Endothelial cell of umbilical vein (primary cell): Measurements from ENCODE around the gene ESCO1. TPM values are rescaled to one million over a fixed set of nuclear protein-coding genes. Genes with fewer than 3 reads are reported as not detected.

Source experiments
- BruUV-seq: library from RNA; stranded (reverse); fragments of 400-500 nt; replicated peaks from 2 replicates; lab custom pipeline; 2021; lab: Mats Ljungman, UMichigan
- CTCF ChIA-PET: fragments of 300-600, 350-600 bp; sonication (Branson Sonifier 250); formaldehyde crosslinking; loops from one replicate; lab custom pipeline; 2021; ENCODE audit warnings: antibody characterized with exemption, inconsistent platforms; lab: Charles Lee
- POLR2A ChIA-PET: fragments of 300-600, 350-600 bp; sonication (Branson Sonifier 250); formaldehyde crosslinking; loops from one replicate; lab custom pipeline; 2021; ENCODE audit warnings: antibody characterized with exemption, inconsistent platforms; lab: Charles Lee
- DNase-seq: peaks from one replicate; pipeline ENCODE4 v3.0.0-alpha.2; 2011; ENCODE audit warnings: low read depth, low spot score
- FAIRE-seq: peaks from 2 replicates; lab custom pipeline; 2011; peaks lifted over from hg19 to GRCh38; lab: Jason Lieb, UNC
- H2AFZ ChIP-seq: 2 replicates; pipeline ENCODE4 v1.6.0; 2012; ENCODE audit warnings: low read depth, low read length, control low read depth, inconsistent platforms
- H3K27ac ChIP-seq: 2 replicates; pipeline ENCODE4 v1.5.1; 2011; ENCODE audit warnings: low read depth, mild to moderate bottlenecking, control low read depth, low read length, moderate library complexity; ENCODE audit not compliant: insufficient read depth
- H3K27me3 ChIP-seq, 2 experiments: 2 replicates each; pipeline versions ENCODE4 v1.6.0 to v1.6.1; 2011; ENCODE audit warnings: low read length in 2 of 2, mixed read lengths in 1 of 2; ENCODE audit not compliant: control insufficient read depth in 2 of 2, insufficient read depth in 2 of 2
- H3K36me3 ChIP-seq, 2 experiments: 2 replicates in 1 of 2; 3 replicates in 1 of 2; pipeline ENCODE4 v1.5.1; 2011; ENCODE audit warnings: low read length in 2 of 2, mild to moderate bottlenecking in 1 of 2, moderate library complexity in 1 of 2; ENCODE audit not compliant: control insufficient read depth in 2 of 2, insufficient read depth in 2 of 2; ENCODE audit errors: extremely low read depth in 1 of 2
- H3K4me1 ChIP-seq: 3 replicates; pipeline ENCODE4 v1.5.1; 2011; ENCODE audit warnings: mild to moderate bottlenecking, low read length; ENCODE audit not compliant: control insufficient read depth, insufficient read depth; ENCODE audit errors: extremely low read depth
- H3K4me2 ChIP-seq: 2 replicates; pipeline ENCODE4 v1.6.1; 2011; ENCODE audit warnings: low read length, control low read depth, mixed read lengths; ENCODE audit not compliant: insufficient read depth
- H3K4me3 ChIP-seq, 3 experiments: fragments of 200-600 bp in 1 of 3; sonication (generic), shearing (Covaris generic) in 1 of 3; replicated peaks in 1 of 3; 2 replicates each; pipeline ENCODE4 v1.5.1; 2011 to 2016; ENCODE audit warnings: control low read depth in 3 of 3, low read length in 3 of 3, mild to moderate bottlenecking in 2 of 3, inconsistent platforms in 1 of 3, low read depth in 1 of 3, moderate library complexity in 1 of 3; ENCODE audit not compliant: insufficient read depth in 1 of 3
- H3K79me2 ChIP-seq: 2 replicates; pipeline ENCODE4 v1.6.0; 2012; ENCODE audit warnings: low read length, inconsistent platforms; ENCODE audit not compliant: control insufficient read depth, insufficient read depth
- H3K9ac ChIP-seq: replicated peaks from 2 replicates; pipeline ENCODE3; 2011; ENCODE audit warnings: low read length, control low read depth; ENCODE audit not compliant: insufficient read depth; ENCODE audit errors: extremely low read depth
- H3K9me1 ChIP-seq: replicated peaks from 3 replicates; pipeline ENCODE4 v1.6.0; 2011; ENCODE audit warnings: mild to moderate bottlenecking, low read length; ENCODE audit not compliant: control insufficient read depth, insufficient read depth; ENCODE audit errors: extremely low read depth
- H3K9me3 ChIP-seq: replicated peaks from 2 replicates; pipeline ENCODE4 v1.5.1; 2012; ENCODE audit warnings: low read length, inconsistent platforms; ENCODE audit not compliant: control insufficient read depth, insufficient read depth
- H4K20me1 ChIP-seq: replicated peaks from 2 replicates; pipeline ENCODE3; 2011; ENCODE audit warnings: mild to moderate bottlenecking, low read length; ENCODE audit not compliant: control insufficient read depth, insufficient read depth; ENCODE audit errors: extremely low read depth
- EZH2 ChIP-seq: IDR thresholded peaks from 2 replicates; pipeline ENCODE4 v1.6.1; 2012; ENCODE audit warnings: borderline replicate concordance, low read depth, mild to moderate bottlenecking, moderate library complexity, low read length, inconsistent platforms; ENCODE audit not compliant: severe bottlenecking
- FOS ChIP-seq: IDR thresholded peaks from 2 replicates; pipeline ENCODE4 v1.6.1; 2011; ENCODE audit warnings: mild to moderate bottlenecking, low read length, moderate library complexity, borderline replicate concordance; ENCODE audit not compliant: insufficient read depth
- GATA2 ChIP-seq: IDR thresholded peaks from 2 replicates; pipeline ENCODE4 v1.7.0; 2011; ENCODE audit warnings: low read depth, mild to moderate bottlenecking, moderate library complexity, mixed read lengths, low read length; ENCODE audit not compliant: insufficient read length, insufficient read depth
- JUN ChIP-seq: IDR thresholded peaks from 2 replicates; pipeline ENCODE4 v1.6.1; 2011; ENCODE audit warnings: borderline replicate concordance, low read depth; ENCODE audit not compliant: insufficient read length, insufficient read depth
- MYC ChIP-seq: IDR thresholded peaks from one replicate; pipeline ENCODE4 v1.6.1; 2011; ENCODE audit warnings: mild to moderate bottlenecking, low read depth, low read length
- POLR2A ChIP-seq: IDR thresholded peaks from 2 replicates; pipeline ENCODE4 v1.6.1; 2012; ENCODE audit warnings: low read depth, mild to moderate bottlenecking, control low read depth, low read length
- POLR2AphosphoS5 ChIP-seq: IDR thresholded peaks from 2 replicates; pipeline ENCODE4 v1.6.1; 2012; ENCODE audit warnings: low read depth, mild to moderate bottlenecking, control low read depth, low read length, moderate library complexity; ENCODE audit not compliant: insufficient read depth
- dilution Hi-C: fragments of 300-500 bp; cut with MboI; formaldehyde crosslinking; loops from one replicate; pipeline ENCODE4 v1.15.0; 2019; ENCODE audit warnings: low sequenced_read_pairs; ENCODE audit not compliant: extremely low pct_ligation_motif_present
- intact Hi-C: fragments of 100-400 bp; cut with micrococcal nuclease; formaldehyde crosslinking; loops from one replicate; pipeline ENCODE4 v1.10.0; 2022
- polyA plus RNA-seq, 4 experiments: library from polyadenylated mRNA; depleted of rRNA in 3 of 4; stranded (reverse) in 3 of 4; unstranded in 1 of 4; fragments of >200 nt; gene quantifications; 2 replicates each; pipeline versions ENCODE4 v1.2.1 to v1.2.3, GENCODE V29; 2011 to 2012; ENCODE audit warnings: missing spikeins in 1 of 4
- total RNA-seq: library from RNA; stranded (reverse); gene quantifications from 2 replicates; pipeline ENCODE4 v1.2.3, GENCODE V29; 2021
- TF ChIP-seq, protein P1 (sequence below), 2 donors: IDR thresholded peaks; 1 replicate in 1 of 2; 2 replicates in 1 of 2; pipeline ENCODE4 v1.5.1; 2011; ENCODE audit warnings: low read length in 2 of 2, mild to moderate bottlenecking in 2 of 2, moderate library complexity in 2 of 2, control low read depth in 1 of 2, inconsistent platforms in 1 of 2, low read depth in 1 of 2; ENCODE audit not compliant: insufficient read depth in 1 of 2; ENCODE audit errors: extremely low read depth in 1 of 2
- TF ChIP-seq, protein P2 (sequence below): IDR thresholded peaks from 2 replicates; pipeline ENCODE4 v1.6.1; 2011; ENCODE audit not compliant: insufficient read depth, insufficient read length

ESCO1 gene
- total and polyA plus RNA-seq, 2 donors (not counting 3 experiments of a cell fraction or from before 2014, with no cell fraction given) = 2.1 to 12.0 TPM

DNA sequence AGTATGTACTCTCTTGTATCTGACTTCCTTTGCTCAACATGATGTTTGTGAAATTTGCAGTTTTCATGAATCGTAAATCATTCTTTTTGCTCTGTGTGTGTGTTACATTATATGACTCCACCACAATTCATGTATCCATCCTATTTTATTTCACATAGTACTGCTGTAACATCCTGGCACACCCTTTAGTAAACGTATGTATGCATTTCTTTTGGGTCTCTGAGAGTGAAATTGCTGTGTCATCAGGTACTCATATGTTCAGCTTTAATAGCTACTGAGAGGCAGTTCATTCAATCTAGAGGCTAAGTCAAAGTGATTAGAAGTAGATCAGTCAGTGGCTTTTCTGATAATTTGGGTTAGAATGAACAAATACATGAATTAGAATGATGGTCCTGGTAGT, 118.8 kb downstream of the ESCO1 start:
- BruUV-seq = no TSS peak
- POLR2A ChIA-PET = no interaction called here
- intact Hi-C loops = no loop called here

DNA sequence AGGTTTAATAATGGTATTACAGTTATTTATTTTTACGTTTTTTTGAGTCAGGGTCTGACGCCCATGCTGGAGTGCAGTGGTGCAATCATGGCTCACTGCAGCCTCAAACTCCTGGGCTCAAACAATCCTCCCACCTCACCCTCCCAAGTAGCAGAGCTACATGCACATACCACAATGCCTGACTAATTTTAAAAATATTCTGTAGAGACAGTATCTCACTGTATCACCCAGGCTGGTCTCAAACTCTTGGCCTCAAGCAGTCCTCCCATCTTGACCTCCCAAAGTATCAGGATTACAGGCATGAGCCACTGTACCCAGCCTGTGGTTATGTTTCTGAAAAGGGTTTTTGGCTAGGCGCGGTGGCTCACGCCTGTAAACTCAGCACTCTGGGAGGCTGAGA, 120.8 kb downstream of the ESCO1 start:
- H3K79me2 ChIP-seq = no peaks in the 10 kb centered on the region
- no peak overlapping the region for H2AFZ ChIP-seq
- H4K20me1 ChIP-seq = no peaks in the 10 kb centered on the region
- no peaks in the 10 kb centered on the region for H3K36me3 ChIP-seq
- intact Hi-C loops = no loop called here
- dilution Hi-C loops = no loop called here
- H3K9me3 ChIP-seq = no peaks in the 10 kb centered on the region
- TF ChIP-seq, protein P1, sequence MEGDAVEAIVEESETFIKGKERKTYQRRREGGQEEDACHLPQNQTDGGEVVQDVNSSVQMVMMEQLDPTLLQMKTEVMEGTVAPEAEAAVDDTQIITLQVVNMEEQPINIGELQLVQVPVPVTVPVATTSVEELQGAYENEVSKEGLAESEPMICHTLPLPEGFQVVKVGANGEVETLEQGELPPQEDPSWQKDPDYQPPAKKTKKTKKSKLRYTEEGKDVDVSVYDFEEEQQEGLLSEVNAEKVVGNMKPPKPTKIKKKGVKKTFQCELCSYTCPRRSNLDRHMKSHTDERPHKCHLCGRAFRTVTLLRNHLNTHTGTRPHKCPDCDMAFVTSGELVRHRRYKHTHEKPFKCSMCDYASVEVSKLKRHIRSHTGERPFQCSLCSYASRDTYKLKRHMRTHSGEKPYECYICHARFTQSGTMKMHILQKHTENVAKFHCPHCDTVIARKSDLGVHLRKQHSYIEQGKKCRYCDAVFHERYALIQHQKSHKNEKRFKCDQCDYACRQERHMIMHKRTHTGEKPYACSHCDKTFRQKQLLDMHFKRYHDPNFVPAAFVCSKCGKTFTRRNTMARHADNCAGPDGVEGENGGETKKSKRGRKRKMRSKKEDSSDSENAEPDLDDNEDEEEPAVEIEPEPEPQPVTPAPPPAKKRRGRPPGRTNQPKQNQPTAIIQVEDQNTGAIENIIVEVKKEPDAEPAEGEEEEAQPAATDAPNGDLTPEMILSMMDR (IDR thresholded peaks at IDR 0.05; ENCODE audit: extremely low read depth in 1 of 2, insufficient read depth in 1 of 2, low read depth in 1 of 2, low read length in 2 of 2) = no peak
- no peak for TF ChIP-seq EZH2
- TF ChIP-seq GATA2 = no peak
- no peak for TF ChIP-seq JUN
- TF ChIP-seq POLR2A = no peak
- TF ChIP-seq MYC = no peak
- TF ChIP-seq, protein P2, sequence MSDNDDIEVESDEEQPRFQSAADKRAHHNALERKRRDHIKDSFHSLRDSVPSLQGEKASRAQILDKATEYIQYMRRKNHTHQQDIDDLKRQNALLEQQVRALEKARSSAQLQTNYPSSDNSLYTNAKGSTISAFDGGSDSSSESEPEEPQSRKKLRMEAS = no peak
- no peak for TF ChIP-seq POLR2AphosphoS5
- TF ChIP-seq FOS = no peak
- ChIA-PET CTCF (no interaction called here), POLR2A (no interaction called here)
- H3K4me3 ChIP-seq = no peak overlapping the region
- peaks cover 6% of the 10 kb centered on the region for H3K4me1 ChIP-seq
- H3K4me2 ChIP-seq = no peak overlapping the region
- no peak overlapping the region for H3K27ac ChIP-seq
- BruUV-seq = no TSS peak
- H3K9me1 ChIP-seq = no peaks in the 10 kb centered on the region
- DNase-seq (no peak), FAIRE-seq (no peak)
- no peaks in the 10 kb centered on the region for H3K27me3 ChIP-seq
- H3K9ac ChIP-seq = no peak overlapping the region

More for the DNA sequence above, 118.8 kb downstream of the ESCO1 start:
- Histone ChIP-seq H3K4me3 (no peak overlapping the region), H3K79me2 (no peaks in the 10 kb centered on the region), H3K9me1 (no peaks in the 10 kb centered on the region), H3K36me3 (no peaks in the 10 kb centered on the region), H3K27ac (no peak overlapping the region), H3K9ac (no peak overlapping the region), H4K20me1 (no peaks in the 10 kb centered on the region), H3K27me3 (no peaks in the 10 kb centered on the region), H3K4me1 (peaks cover 11% of the 10 kb centered on the region), H3K9me3 (no peaks in the 10 kb centered on the region), H3K4me2 (no peak overlapping the region), H2AFZ (no peak overlapping the region)
- DNase-seq = no peak
- no peak for FAIRE-seq
- dilution Hi-C loops = no loop called here
- no peak for TF ChIP-seq FOS
- CTCF ChIA-PET = interaction anchor here (1.7 kb wide), 1 partner anchor 286 kb away, joined by 4 read pairs; no protein-coding TSS in a partner anchor
